ENCODE results near the gene UBL4A.

UBL4A gene

DNA sequence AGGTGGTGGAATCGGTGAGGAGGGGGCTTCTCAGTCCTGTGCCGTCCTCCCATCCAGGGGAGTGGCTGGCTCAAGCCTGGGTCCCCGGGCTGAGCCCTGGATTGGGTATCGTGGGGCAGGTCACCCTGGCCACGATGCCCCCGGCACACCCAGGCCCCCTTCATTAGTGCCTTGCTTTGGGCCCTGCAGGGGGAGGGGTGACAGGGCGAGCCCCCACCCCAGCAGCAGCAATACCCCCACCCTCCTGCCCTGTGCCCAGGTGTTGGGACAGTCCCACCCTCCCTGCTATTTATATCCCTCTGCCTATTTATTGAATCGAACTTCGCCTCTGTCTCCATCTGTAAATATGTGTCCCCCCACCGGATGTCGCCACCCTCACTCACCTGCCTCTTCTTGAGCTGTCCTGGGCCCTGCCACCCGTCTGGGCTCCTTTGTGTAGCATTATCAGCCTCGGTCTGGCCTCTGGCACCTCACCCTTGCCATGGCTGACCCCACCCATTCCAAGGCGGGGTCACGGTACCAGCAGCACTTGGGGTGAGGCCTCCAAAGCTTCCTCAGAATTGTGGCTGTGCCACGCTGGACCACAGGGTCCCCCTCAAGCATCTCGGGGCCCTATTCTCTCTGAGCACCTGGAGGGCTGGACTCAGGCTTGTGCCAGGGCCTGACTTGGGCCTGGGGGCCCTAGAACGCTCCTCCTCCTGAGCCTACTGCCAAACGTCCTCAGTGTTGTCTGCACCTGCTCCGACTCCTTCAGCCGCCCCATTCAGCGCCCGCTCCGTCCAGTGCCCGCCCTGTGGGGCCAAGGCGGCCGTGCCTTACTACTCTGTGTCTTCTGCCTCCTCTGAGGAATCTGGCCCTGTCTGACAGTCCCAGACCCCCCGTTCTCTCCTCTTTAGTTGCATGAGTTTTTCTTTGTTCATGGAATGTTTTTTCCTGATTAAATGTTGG is 13.5 kb downstream of the UBL4A start:
- no peak overlapping the region for H3K4me3 ChIP-seq (replicated peaks in 1 of 2; ENCODE audit: low read depth in 2 of 2, low read length in 2 of 2)
- no peak for DNase-seq (ENCODE audit: low read depth in 2 of 2)
- TF ChIP-seq, protein P1, sequence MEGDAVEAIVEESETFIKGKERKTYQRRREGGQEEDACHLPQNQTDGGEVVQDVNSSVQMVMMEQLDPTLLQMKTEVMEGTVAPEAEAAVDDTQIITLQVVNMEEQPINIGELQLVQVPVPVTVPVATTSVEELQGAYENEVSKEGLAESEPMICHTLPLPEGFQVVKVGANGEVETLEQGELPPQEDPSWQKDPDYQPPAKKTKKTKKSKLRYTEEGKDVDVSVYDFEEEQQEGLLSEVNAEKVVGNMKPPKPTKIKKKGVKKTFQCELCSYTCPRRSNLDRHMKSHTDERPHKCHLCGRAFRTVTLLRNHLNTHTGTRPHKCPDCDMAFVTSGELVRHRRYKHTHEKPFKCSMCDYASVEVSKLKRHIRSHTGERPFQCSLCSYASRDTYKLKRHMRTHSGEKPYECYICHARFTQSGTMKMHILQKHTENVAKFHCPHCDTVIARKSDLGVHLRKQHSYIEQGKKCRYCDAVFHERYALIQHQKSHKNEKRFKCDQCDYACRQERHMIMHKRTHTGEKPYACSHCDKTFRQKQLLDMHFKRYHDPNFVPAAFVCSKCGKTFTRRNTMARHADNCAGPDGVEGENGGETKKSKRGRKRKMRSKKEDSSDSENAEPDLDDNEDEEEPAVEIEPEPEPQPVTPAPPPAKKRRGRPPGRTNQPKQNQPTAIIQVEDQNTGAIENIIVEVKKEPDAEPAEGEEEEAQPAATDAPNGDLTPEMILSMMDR (IDR thresholded peaks at IDR 0.05; ENCODE audit: low read depth, low read length) = no peak

DNA sequence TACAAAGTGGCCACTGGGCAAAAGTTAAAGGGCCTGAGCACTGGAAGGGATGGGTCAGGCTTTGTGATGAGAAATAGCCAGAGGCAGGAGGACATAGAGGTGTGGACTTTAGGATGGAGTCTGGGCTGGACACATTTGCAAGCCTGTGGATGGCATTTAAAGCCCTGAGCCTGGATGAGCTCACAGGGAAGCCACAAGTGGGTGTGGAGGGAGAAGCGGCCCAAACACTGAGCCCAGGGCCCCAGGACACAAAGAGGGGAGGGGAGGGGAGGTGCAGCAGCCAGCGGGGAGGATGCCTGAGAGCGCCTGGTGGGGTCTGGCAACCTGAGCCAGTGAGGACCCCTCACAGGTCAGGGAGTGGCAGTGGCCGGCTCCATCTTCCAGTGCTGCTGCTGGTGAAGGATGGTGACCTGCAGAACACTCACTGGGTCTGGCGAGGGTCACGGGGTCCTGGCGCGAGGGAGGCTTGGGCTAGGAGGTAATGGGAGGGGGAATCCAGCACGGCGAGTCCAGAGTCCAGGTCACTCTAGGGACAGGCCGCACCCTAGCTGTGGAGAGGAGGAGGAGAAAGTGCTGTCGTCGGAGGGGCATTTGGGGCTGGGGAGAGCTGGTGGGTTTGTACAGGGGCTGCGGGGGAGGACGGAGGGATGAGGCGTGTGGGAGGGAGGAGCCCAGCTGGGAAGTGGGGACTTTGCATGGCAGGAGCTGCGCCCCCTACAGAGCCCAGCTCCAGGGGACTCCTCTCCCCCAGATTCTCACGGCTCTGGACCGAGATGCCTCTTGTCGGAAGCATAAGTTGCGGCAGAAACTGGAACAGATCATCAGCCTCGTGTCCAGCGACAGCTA is 14.4 kb downstream of the UBL4A start:
- no peak overlapping the region for H3K4me3 ChIP-seq (replicated peaks in 1 of 2; ENCODE audit: low read depth in 2 of 2, low read length in 2 of 2)
- TF ChIP-seq, protein P1 (IDR thresholded peaks at IDR 0.05; ENCODE audit: low read depth, low read length) = no peak

DNA sequence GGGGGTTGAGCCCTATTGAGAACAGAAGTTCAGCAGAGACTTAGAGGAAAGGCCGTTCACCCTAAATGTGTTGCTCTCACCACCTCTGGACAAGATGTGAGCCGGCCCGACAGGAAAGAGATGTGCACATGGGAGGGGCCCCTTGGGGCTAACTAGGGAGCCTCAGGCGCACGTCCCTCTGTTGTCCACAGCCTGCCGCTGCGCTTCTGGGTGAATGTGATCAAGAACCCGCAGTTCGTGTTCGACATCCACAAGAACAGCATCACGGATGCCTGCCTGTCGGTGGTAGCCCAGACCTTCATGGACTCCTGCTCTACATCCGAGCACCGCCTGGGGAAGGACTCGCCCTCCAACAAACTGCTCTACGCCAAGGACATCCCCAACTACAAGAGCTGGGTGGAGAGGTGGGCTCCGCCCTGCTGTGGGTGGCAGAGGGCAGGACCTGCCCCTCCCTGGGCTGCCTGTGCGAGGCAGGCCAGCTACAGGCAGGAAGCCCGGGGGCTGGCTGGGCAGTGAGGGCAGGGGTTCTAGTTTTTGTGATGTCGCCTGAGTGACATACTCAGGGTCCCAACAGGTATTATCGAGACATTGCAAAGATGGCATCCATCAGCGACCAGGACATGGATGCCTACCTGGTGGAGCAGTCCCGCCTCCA is 15.4 kb downstream of the UBL4A start:
- no peak for DNase-seq (ENCODE audit: low read depth in 2 of 2)
- no peak overlapping the region for H3K4me3 ChIP-seq (replicated peaks in 1 of 2; ENCODE audit: low read depth in 2 of 2, low read length in 2 of 2)
- TF ChIP-seq, protein P1 (IDR thresholded peaks at IDR 0.05; ENCODE audit: low read depth, low read length) = no peak

More for the DNA sequence above, 14.4 kb downstream of the UBL4A start:
- no peak for DNase-seq (ENCODE audit: low read depth in 2 of 2)

DNA sequence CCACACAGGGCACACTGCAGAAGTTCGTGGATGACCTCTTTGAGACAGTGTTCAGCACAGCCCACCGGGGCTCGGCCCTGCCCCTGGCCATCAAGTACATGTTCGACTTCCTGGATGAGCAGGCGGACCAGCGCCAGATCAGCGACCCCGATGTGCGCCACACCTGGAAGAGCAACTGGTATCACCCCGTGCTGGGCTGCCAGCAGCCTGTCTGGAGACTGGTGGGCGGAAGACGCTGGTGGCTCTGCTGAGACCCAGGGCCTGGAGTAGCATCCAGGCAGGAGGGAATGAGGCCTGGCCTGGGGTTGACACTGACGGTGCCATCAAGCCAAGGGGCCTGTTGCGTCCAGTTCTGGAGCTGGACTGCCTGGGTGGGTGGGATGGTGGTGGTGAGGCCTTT is 16.0 kb downstream of the UBL4A start:
- H3K4me3 ChIP-seq (replicated peaks in 1 of 2; ENCODE audit: low read depth in 2 of 2, low read length in 2 of 2) = no peak overlapping the region
- TF ChIP-seq, protein P1 (IDR thresholded peaks at IDR 0.05; ENCODE audit: low read depth, low read length) = no peak
- DNase-seq (ENCODE audit: low read depth in 2 of 2) = no peak

DNA sequence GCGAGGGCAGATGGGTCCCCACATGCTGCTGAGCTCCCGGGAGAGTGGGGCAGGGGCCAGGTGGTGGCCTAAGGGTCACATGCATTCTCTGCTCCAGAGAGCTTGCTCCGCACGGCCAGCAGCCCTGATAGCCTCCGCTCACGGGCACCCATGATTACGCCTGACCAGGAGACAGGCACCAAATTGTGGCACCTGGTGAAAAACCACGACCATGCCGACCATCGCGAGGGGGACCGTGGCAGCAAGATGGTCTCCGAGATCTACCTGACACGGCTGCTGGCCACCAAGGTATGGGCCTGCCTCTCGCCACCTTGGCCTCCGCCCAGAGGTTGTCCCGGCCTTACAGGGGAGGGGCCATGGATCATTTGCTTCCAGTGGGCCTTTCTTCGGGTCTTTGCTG is 16.5 kb downstream of the UBL4A start:
- H3K4me3 ChIP-seq (replicated peaks in 1 of 2; ENCODE audit: low read depth in 2 of 2, low read length in 2 of 2) = no peak overlapping the region
- TF ChIP-seq, protein P1 (IDR thresholded peaks at IDR 0.05; ENCODE audit: low read depth, low read length) = no peak
- no peak for DNase-seq (ENCODE audit: low read depth in 2 of 2)

DNA sequence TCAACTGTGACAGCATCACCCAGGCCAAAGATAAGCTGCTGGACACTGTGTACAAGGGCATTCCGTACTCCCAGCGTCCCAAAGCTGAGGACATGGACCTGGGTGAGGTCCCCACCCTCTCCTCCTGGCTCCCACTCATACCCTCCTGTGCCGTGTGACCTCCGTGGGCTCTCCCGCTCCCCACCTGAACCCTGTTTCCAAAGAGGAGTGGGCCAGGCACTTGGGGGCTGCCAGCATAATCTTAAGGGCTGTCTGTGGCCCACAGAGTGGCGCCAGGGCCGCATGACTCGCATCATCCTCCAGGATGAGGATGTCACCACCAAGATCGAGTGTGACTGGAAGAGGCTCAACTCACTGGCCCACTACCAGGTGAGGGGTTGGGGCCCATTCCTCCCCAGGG is 17.3 kb downstream of the UBL4A start:
- TF ChIP-seq, protein P1 (IDR thresholded peaks at IDR 0.05; ENCODE audit: low read depth, low read length) = no peak
- no peak for DNase-seq (ENCODE audit: low read depth in 2 of 2)
- no peak overlapping the region for H3K4me3 ChIP-seq (replicated peaks in 1 of 2; ENCODE audit: low read depth in 2 of 2, low read length in 2 of 2)
